K562 (cell line): ENCODE data around the gene CREB3L2. TPM values are rescaled to one million over a fixed set of nuclear protein-coding genes. Genes with fewer than 3 reads are reported as not detected.
A peak's percentile ranks its signal among the peaks of the same experiment; 100 is the strongest.

Source experiments
- DACH1 ChIP-seq: fragments of 450-650 bp; IDR thresholded peaks from 2 replicates; pipeline ENCODE4 v1.6.1; 2018; ENCODE audit not compliant: partially characterized antibody
- ETS2 ChIP-seq: IDR thresholded peaks from 2 replicates; pipeline ENCODE4 v1.6.1; 2016; ENCODE audit warnings: borderline replicate concordance, missing genetic modification characterization, mild to moderate bottlenecking, moderate library complexity, missing compliant biosample characterization; ENCODE audit not compliant: poor library complexity, severe bottlenecking
- ILF3 ChIP-seq: fragments of 450-650 bp; IDR thresholded peaks from 2 replicates; pipeline ENCODE4 v1.6.1; 2018; ENCODE audit warnings: antibody characterized with exemption, mild to moderate bottlenecking, moderate library complexity, borderline replicate concordance
- KLF16 ChIP-seq: IDR thresholded peaks from 2 replicates; pipeline ENCODE4 v1.6.1; 2016; ENCODE audit warnings: antibody characterized with exemption
- POLR2AphosphoS2 ChIP-seq: IDR thresholded peaks from 2 replicates; pipeline ENCODE4 v1.6.1; 2012; ENCODE audit warnings: low read length, improper control_type of control experiment
- RBM22 ChIP-seq: fragments of 200-400 bp; formaldehyde crosslinking; IDR thresholded peaks from 2 replicates; pipeline ENCODE4 v1.6.1; 2018; ENCODE audit warnings: low read length, low read depth; ENCODE audit not compliant: poor library complexity, severe bottlenecking
- SMARCA4 ChIP-seq: fragments of 450-650 bp; IDR thresholded peaks from 2 replicates; pipeline ENCODE4 v1.6.1; 2016
- SRSF7 ChIP-seq: fragments of 200-400 bp; formaldehyde crosslinking; optimal IDR thresholded peaks from 2 replicates; pipeline ENCODE3; 2017; ENCODE audit warnings: mild to moderate bottlenecking, low read depth, low read length
- THRAP3 ChIP-seq: fragments of 450-650 bp; IDR thresholded peaks from 2 replicates; pipeline ENCODE4 v1.6.1; 2016; ENCODE audit warnings: mild to moderate bottlenecking, inconsistent platforms, borderline replicate concordance
- ZNF12 ChIP-seq: sonication (generic); formaldehyde crosslinking; IDR thresholded peaks from 2 replicates; pipeline ENCODE4 v1.4.0; 2020; ENCODE audit warnings: mild to moderate bottlenecking, missing genetic modification reagents
- ZNF695 ChIP-seq: fragments of 450-650 bp; formaldehyde crosslinking; IDR thresholded peaks from 2 replicates; pipeline ENCODE4 v1.4.0; 2020; ENCODE audit warnings: mild to moderate bottlenecking, moderate library complexity
- polyA plus RNA-seq, 8 experiments: library from polyadenylated mRNA; depleted of rRNA in 4 of 8; stranded (reverse) in 5 of 8; unstranded in 3 of 8; fragments of >200 nt; fragmentation: Nextera tagmentation in 2 of 8; fragmentation: Illumina TruSeq in 1 of 8; extraction: Ambion mirVana in 2 of 8; extraction: Trizol in 1 of 8; gene quantifications; 2 replicates each; pipeline versions ENCODE4 v1.2.1 to v1.2.3, GENCODE V29; 2011 to 2014; ENCODE audit warnings: inconsistent platforms in 1 of 8, missing spikeins in 1 of 8
- total RNA-seq, 7 experiments: library from RNA; depleted of rRNA in 6 of 7; stranded (reverse); fragments of >200 nt in 6 of 7; fragmentation: Illumina TruSeq in 2 of 7; extraction: Trizol in 2 of 7; gene quantifications; 2 replicates each; pipeline versions ENCODE4 v1.2.1 to v1.2.3, GENCODE V29; 2011 to 2021; ENCODE audit warnings: low replicate concordance in 1 of 7
- TF ChIP-seq, protein P1 (sequence below): fragments of 450-650 bp; IDR thresholded peaks from one replicate; pipeline ENCODE4 v1.6.1; 2018; ENCODE audit warnings: mild to moderate bottlenecking, moderate library complexity; ENCODE audit not compliant: partially characterized antibody
- TF ChIP-seq, protein P2 (sequence below): sonication (generic); formaldehyde crosslinking; IDR thresholded peaks from 2 replicates; pipeline ENCODE4 v1.8.0; 2022; ENCODE audit warnings: missing genetic modification reagents, mild to moderate bottlenecking, borderline replicate concordance
- TF ChIP-seq, protein P3 (sequence below): sonication (generic); formaldehyde crosslinking; IDR thresholded peaks from 2 replicates; pipeline ENCODE4 v1.8.1; 2023; ENCODE audit warnings: missing genetic modification reagents, mild to moderate bottlenecking, borderline replicate concordance
- TF ChIP-seq, protein P4 (sequence below): fragments of 250-450 bp; sonication (Bioruptor Pico); IDR thresholded peaks from 2 replicates; pipeline ENCODE4 v1.8.0; 2022; ENCODE audit warnings: moderate library complexity, mild to moderate bottlenecking, inconsistent platforms
- TF ChIP-seq, protein P5 (sequence below): fragments of 250-450 bp; sonication (Bioruptor Pico); IDR thresholded peaks from 2 replicates; pipeline ENCODE4 v1.8.0; 2021; ENCODE audit warnings: borderline replicate concordance, mild to moderate bottlenecking, moderate library complexity; ENCODE audit not compliant: poor library complexity, severe bottlenecking
- TF ChIP-seq, protein P6 (sequence below): fragments of 250-450 bp; sonication (Bioruptor Pico); IDR thresholded peaks from 2 replicates; pipeline ENCODE4 v1.9.0; 2021; ENCODE audit warnings: mild to moderate bottlenecking
- TF ChIP-seq, protein P7 (sequence below): fragments of 450-650 bp; IDR thresholded peaks from 2 replicates; pipeline ENCODE4 v1.6.1; 2016; ENCODE audit warnings: missing biosample characterization, missing genetic modification characterization

Gene CREB3L2
- total and polyA plus RNA-seq, 9 of the 15 experiments (the other 6 are each of a cell fraction or from before 2014, with no cell fraction given) = 7.1 to 45.6 (median 15.8) TPM

DNA sequence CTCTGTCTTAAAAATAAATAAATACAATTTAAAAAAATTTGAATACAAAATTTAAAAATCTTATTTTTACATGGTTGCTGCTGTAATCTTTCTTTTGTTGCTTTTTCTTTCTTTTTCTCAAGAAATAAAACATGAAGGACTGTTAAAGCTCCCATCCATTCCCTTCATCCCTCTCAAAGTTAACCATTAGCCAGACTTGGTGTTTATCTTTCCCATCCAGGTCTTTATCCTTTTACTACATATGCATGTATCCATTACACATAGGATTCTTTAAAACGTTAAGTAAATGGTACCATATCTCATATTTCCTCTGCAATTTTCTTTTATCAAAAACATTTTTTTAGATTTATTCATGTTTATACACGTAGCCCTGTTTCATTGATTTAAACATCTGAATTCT lies 70.1 kb downstream of the CREB3L2 start (continued):
- TF ChIP-seq ETS2 (no peak), SMARCA4 (0 out of 2 replicates have a peak, but pooled peaks have one; percentile 11), KLF16 (no peak), DACH1 (no peak), THRAP3 (no peak), SRSF7 (no peak), POLR2AphosphoS2 (no peak), RBM22 (no peak), ILF3 (no peak), ZNF695 (no peak), ZNF12 (no peak)
- TF ChIP-seq, protein P1, sequence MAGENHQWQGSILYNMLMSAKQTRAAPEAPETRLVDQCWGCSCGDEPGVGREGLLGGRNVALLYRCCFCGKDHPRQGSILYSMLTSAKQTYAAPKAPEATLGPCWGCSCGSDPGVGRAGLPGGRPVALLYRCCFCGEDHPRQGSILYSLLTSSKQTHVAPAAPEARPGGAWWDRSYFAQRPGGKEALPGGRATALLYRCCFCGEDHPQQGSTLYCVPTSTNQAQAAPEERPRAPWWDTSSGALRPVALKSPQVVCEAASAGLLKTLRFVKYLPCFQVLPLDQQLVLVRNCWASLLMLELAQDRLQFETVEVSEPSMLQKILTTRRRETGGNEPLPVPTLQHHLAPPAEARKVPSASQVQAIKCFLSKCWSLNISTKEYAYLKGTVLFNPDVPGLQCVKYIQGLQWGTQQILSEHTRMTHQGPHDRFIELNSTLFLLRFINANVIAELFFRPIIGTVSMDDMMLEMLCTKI = no peak
- TF ChIP-seq, protein P2, sequence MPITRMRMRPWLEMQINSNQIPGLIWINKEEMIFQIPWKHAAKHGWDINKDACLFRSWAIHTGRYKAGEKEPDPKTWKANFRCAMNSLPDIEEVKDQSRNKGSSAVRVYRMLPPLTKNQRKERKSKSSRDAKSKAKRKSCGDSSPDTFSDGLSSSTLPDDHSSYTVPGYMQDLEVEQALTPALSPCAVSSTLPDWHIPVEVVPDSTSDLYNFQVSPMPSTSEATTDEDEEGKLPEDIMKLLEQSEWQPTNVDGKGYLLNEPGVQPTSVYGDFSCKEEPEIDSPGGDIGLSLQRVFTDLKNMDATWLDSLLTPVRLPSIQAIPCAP (CRISPR knock-in tag) = no peak
- TF ChIP-seq, protein P3, sequence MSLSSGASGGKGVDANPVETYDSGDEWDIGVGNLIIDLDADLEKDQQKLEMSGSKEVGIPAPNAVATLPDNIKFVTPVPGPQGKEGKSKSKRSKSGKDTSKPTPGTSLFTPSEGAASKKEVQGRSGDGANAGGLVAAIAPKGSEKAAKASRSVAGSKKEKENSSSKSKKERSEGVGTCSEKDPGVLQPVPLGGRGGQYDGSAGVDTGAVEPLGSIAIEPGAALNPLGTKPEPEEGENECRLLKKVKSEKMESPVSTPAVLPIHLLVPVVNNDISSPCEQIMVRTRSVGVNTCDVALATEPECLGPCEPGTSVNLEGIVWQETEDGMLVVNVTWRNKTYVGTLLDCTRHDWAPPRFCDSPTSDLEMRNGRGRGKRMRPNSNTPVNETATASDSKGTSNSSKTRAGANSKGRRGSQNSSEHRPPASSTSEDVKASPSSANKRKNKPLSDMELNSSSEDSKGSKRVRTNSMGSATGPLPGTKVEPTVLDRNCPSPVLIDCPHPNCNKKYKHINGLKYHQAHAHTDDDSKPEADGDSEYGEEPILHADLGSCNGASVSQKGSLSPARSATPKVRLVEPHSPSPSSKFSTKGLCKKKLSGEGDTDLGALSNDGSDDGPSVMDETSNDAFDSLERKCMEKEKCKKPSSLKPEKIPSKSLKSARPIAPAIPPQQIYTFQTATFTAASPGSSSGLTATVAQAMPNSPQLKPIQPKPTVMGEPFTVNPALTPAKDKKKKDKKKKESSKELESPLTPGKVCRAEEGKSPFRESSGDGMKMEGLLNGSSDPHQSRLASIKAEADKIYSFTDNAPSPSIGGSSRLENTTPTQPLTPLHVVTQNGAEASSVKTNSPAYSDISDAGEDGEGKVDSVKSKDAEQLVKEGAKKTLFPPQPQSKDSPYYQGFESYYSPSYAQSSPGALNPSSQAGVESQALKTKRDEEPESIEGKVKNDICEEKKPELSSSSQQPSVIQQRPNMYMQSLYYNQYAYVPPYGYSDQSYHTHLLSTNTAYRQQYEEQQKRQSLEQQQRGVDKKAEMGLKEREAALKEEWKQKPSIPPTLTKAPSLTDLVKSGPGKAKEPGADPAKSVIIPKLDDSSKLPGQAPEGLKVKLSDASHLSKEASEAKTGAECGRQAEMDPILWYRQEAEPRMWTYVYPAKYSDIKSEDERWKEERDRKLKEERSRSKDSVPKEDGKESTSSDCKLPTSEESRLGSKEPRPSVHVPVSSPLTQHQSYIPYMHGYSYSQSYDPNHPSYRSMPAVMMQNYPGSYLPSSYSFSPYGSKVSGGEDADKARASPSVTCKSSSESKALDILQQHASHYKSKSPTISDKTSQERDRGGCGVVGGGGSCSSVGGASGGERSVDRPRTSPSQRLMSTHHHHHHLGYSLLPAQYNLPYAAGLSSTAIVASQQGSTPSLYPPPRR (CRISPR knock-in tag) = no peak
- TF ChIP-seq, protein P4, sequence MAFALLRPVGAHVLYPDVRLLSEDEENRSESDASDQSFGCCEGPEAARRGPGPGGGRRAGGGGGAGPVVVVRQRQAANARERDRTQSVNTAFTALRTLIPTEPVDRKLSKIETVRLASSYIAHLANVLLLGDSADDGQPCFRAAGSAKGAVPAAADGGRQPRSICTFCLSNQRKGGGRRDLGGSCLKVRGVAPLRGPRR (CRISPR knock-in tag) = no peak
- TF ChIP-seq, protein P5, sequence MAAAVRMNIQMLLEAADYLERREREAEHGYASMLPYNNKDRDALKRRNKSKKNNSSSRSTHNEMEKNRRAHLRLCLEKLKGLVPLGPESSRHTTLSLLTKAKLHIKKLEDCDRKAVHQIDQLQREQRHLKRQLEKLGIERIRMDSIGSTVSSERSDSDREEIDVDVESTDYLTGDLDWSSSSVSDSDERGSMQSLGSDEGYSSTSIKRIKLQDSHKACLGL (CRISPR knock-in tag) = no peak
- TF ChIP-seq, protein P6, sequence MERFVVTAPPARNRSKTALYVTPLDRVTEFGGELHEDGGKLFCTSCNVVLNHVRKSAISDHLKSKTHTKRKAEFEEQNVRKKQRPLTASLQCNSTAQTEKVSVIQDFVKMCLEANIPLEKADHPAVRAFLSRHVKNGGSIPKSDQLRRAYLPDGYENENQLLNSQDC (CRISPR knock-in tag) = no peak
- TF ChIP-seq, protein P7, sequence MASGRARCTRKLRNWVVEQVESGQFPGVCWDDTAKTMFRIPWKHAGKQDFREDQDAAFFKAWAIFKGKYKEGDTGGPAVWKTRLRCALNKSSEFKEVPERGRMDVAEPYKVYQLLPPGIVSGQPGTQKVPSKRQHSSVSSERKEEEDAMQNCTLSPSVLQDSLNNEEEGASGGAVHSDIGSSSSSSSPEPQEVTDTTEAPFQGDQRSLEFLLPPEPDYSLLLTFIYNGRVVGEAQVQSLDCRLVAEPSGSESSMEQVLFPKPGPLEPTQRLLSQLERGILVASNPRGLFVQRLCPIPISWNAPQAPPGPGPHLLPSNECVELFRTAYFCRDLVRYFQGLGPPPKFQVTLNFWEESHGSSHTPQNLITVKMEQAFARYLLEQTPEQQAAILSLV = no peak
